Common myeloid progenitor, CD34-positive (primary cell): ENCODE data around the gene EPRS1.
A peak's percentile ranks its signal among the peaks of the same experiment; 100 is the strongest.
"Not testable (repeated sequence)": the region's sequence is repeated elsewhere in the genome, so short reads cannot be mapped to it uniquely, and the experiment has no call there.

Experiments
- CTCF ChIA-PET: fragments of 350-600 bp; sonication (Branson Sonifier 250); formaldehyde crosslinking; loops from one replicate; lab custom pipeline; 2021; ENCODE audit warnings: antibody characterized with exemption; lab: Charles Lee
- POLR2A ChIA-PET: fragments of 350-600 bp; sonication (Branson Sonifier 250); formaldehyde crosslinking; loops from one replicate; lab custom pipeline; 2021; ENCODE audit warnings: antibody characterized with exemption; lab: Charles Lee
- DNase-seq, 3 donors: peaks; one replicate each; pipeline versions ENCODE4 v3.0.0 to v3.0.0-alpha.2; 2013
- H3K27ac ChIP-seq, 2 experiments: 1 replicate in 1 of 2; 2 replicates in 1 of 2; pipeline ENCODE4 v1.7.0; 2013; ENCODE audit warnings: inconsistent platforms in 2 of 2, low read length in 2 of 2, mild to moderate bottlenecking in 2 of 2, low read depth in 1 of 2, moderate library complexity in 1 of 2; ENCODE audit not compliant: severe bottlenecking in 2 of 2, insufficient read depth in 1 of 2, poor library complexity in 1 of 2
- H3K27me3 ChIP-seq, 5 experiments: replicated peaks in 2 of 5; 1 replicate in 3 of 5; 2 replicates in 2 of 5; pipeline versions ENCODE4 v1.6.1 to v1.7.0; 2013; ENCODE audit warnings: low read length in 4 of 5, mild to moderate bottlenecking in 2 of 5, moderate library complexity in 2 of 5, inconsistent platforms in 1 of 5; ENCODE audit not compliant: insufficient read depth in 5 of 5, control insufficient read depth in 4 of 5
- H3K36me3 ChIP-seq, 4 experiments: 1 replicate in 2 of 4; 2 replicates in 2 of 4; pipeline versions ENCODE4 v1.6.1 to v1.7.0; 2013; ENCODE audit warnings: low read length in 3 of 4, control low read depth in 1 of 4, mild to moderate bottlenecking in 1 of 4; ENCODE audit not compliant: control insufficient read depth in 4 of 4, insufficient read depth in 4 of 4
- H3K4me1 ChIP-seq, 4 experiments: 1 replicate in 3 of 4; 2 replicates in 1 of 4; pipeline versions ENCODE4 v1.6.1 to v1.7.1; 2013; ENCODE audit warnings: low read length in 3 of 4, mild to moderate bottlenecking in 3 of 4, control low read depth in 1 of 4, inconsistent platforms in 1 of 4, moderate library complexity in 1 of 4; ENCODE audit not compliant: control insufficient read depth in 4 of 4, insufficient read depth in 4 of 4; ENCODE audit errors: control extremely low read depth in 1 of 4
- H3K4me3 ChIP-seq, 7 experiments: 1 replicate in 4 of 7; 2 replicates in 3 of 7; pipeline versions ENCODE4 v1.5.1 to v1.7.0; 2013; ENCODE audit warnings: mild to moderate bottlenecking in 7 of 7, low read length in 6 of 7, moderate library complexity in 6 of 7, inconsistent platforms in 2 of 7, low read depth in 2 of 7, control low read depth in 1 of 7; ENCODE audit not compliant: insufficient read depth in 4 of 7, control insufficient read depth in 1 of 7; ENCODE audit errors: extremely low read depth in 1 of 7
- H3K9me3 ChIP-seq, 5 experiments: 1 replicate in 4 of 5; 2 replicates in 1 of 5; pipeline versions ENCODE4 v1.6.1 to v1.7.1; 2013; ENCODE audit warnings: low read length in 4 of 5, mild to moderate bottlenecking in 2 of 5, inconsistent platforms in 1 of 5, low read depth in 1 of 5, moderate library complexity in 1 of 5; ENCODE audit not compliant: control insufficient read depth in 4 of 5, insufficient read depth in 2 of 5; ENCODE audit errors: control extremely low read depth in 1 of 5
- WGBS: methylation state at CpG from one replicate; pipeline ENCODE4 v1.1.5; 2013; ENCODE audit not compliant: insufficient coverage; 5-methylcytosine and 5-hydroxymethylcytosine counted together

EPRS1 gene

DNA sequence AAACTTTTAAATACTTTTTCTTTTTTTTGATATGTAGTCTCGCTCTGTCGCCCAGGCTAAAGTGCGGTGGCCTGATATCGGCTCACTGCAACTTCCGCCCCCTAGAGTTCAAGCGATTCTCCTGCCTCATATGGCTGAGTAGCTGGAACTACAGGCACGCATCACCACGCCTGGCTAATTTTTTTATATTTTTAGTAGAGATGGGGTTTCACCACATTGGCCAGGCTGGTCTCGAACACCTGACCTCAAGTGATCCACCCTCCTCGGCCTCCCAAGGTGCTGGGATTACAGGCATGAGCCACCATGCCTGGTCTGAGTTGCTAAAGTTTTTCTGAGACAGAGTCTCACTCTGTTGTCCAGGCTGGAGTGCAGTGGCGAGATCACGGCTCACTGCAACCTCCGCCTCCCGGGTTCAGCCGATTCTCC lies 40.0 kb upstream of the EPRS1 start:
- H3K36me3 ChIP-seq, POLR2A ChIA-PET, H3K4me3 ChIP-seq, H3K27me3 ChIP-seq, CTCF ChIA-PET, H3K9me3 ChIP-seq, H3K27ac ChIP-seq: not testable (repeated sequence)
- peak; percentile 26 to 35 (median 28) for DNase-seq
- peaks cover 0 to 11% (median 5%) of the 10 kb centered on the region in 4 experiments for H3K4me1 ChIP-seq
- WGBS: over 99% methylated on average over 9 of the region's 15 CpGs

GRCh38 chr1:220084460-220084859 lies 38.2 kb upstream of the EPRS1 start:
- ChIA-PET CTCF (interaction anchor here (0.6 to 1.1 kb wide), 3 partner anchors 9 to 1858 kb away, joined by 3 to 4 read pairs (median 3); partner anchors contain the start of gene IARS2), POLR2A (no interaction called here)
- H3K27ac ChIP-seq: no peak overlapping the region
- peaks cover 0 to 6% (median 2%) of the 10 kb centered on the region in 4 experiments for H3K4me1 ChIP-seq
- DNase-seq: no peak
- peaks cover 0 to 5% (median 1%) of the 10 kb centered on the region in 4 experiments for H3K36me3 ChIP-seq
- no peaks in the 10 kb centered on the region for H3K27me3 ChIP-seq
- no peaks in the 10 kb centered on the region for H3K9me3 ChIP-seq
- no peak overlapping the region for H3K4me3 ChIP-seq
- no CpG with 5 or more reads among the region's 1 CpG for WGBS

DNA sequence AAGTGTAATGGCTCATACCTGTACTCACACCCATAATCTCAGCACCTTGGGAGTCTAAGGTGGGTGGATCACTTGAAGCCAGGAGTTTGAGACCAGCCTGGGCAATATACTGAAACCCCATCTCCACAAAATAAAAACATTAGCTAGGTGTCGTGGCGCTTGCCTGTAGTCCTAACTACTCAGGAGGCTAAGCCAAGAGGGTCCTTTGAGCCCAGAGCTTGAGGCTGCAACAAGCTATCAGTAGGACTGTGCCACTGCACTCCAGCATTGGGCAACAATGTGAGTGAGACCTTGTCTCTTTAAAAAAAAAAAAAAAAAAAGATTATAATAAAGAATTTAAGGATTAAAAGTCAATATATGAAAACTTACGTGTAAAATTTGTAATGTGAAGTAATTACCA lies 31.6 kb upstream of the EPRS1 start:
- ChIA-PET CTCF (interaction anchor here (0.5 kb wide), 1 partner anchor 26 kb away, joined by 3 read pairs; no protein-coding TSS in a partner anchor), POLR2A (no interaction called here)
- 100% methylated on average over 2 of the region's 3 CpGs for WGBS
- H3K4me1 ChIP-seq: no peaks in the 10 kb centered on the region
- H3K9me3 ChIP-seq: no peaks in the 10 kb centered on the region
- no peak overlapping the region for H3K27ac ChIP-seq
- no peak overlapping the region for H3K4me3 ChIP-seq
- peak in 2 of 3 donors; percentile 4 to 9 for DNase-seq
- H3K36me3 ChIP-seq: peaks cover 5 to 9% (median 7%) of the 10 kb centered on the region in 4 experiments
- H3K27me3 ChIP-seq: no peaks in the 10 kb centered on the region

DNA sequence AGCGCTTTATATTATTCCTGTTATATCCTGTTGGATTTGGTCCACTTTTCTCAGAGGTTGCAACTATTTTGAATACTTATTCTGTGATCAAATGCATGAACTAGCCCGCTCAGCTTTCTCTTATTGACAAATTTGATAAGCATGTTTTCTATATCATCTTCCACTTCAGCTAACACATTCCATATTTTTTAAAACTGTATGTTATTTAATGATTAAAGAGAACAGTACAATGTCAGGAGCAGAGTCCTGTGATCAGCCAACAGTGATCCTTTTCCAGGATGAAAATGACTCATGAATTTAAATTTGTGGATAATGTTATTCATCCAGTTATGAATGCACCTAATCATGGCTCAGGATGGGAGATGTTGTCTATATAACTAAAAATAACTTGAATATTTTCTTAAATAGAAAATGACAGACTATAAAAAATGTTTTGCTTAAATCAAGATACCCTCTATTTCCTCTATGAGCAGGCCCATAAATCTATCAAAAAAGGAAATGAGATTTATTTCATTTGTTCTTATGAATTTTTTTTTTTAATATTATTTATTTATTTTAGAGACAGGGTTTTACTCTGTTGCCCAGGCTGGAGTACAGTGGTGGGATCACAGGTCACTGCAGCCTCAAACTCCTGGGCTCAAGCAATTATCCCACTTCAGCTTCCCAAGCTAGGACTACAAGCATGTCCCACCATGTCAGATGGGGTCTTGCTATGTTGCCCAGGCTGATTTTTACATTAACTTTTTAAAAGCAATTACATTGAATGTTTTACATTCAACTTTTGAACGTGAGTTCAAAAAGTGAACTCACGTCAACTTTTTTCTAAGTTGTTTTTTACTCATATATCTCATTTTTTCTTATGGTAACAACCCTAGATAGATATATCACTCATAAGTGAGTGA lies 30.8 kb upstream of the EPRS1 start:
- Histone ChIP-seq H3K4me1 (no peaks in the 10 kb centered on the region), H3K9me3 (no peaks in the 10 kb centered on the region), H3K36me3 (peaks cover 11 to 17% (median 12%) of the 10 kb centered on the region in 4 experiments), H3K27me3 (no peaks in the 10 kb centered on the region), H3K27ac (no peak overlapping the region), H3K4me3 (no peak overlapping the region)
- ChIA-PET POLR2A (no interaction called here), CTCF (no interaction called here)
- no peak for DNase-seq
- WGBS: 100% methylated on average over 1 of the region's 4 CpGs

- ChIA-PET POLR2A (no interaction called here), CTCF (interaction anchor here (0.8 kb wide), 1 partner anchor 14 kb away, joined by 4 read pairs; no protein-coding TSS in a partner anchor)
- no peaks in the 10 kb centered on the region for H3K9me3 ChIP-seq
- no peaks in the 10 kb centered on the region for H3K4me1 ChIP-seq
- no peak for DNase-seq
- H3K27ac ChIP-seq: no peak overlapping the region
- H3K36me3 ChIP-seq: peaks cover 18 to 56% (median 33%) of the 10 kb centered on the region in 4 experiments
- 100% methylated on average over 1 of the region's 3 CpGs for WGBS
- H3K27me3 ChIP-seq: no peaks in the 10 kb centered on the region
- H3K4me3 ChIP-seq: no peak overlapping the region
Observed at GRCh38 chr1:220067269-220068204, 21.2 kb upstream of the EPRS1 start.

- Histone ChIP-seq H3K36me3 (peaks cover 12 to 54% (median 26%) of the 10 kb centered on the region in 4 experiments), H3K4me1 (no peaks in the 10 kb centered on the region), H3K27me3 (no peaks in the 10 kb centered on the region), H3K9me3 (no peaks in the 10 kb centered on the region), H3K27ac (no peak overlapping the region), H3K4me3 (no peak overlapping the region)
- CTCF ChIA-PET: no interaction called here
- 94% methylated on average over 2 of the region's 6 CpGs for WGBS
- POLR2A ChIA-PET: no interaction called here
- DNase-seq: no peak
Observed at GRCh38 chr1:220062629-220063028, 16.3 kb upstream of the EPRS1 start.
